Fibroblast of mammary gland (primary cell): ENCODE measurements around the gene FBXO2.

Experiments
- DNase-seq: peaks from one replicate; pipeline ENCODE4 v3.0.0-alpha.2; 2010; ENCODE audit warnings: low read depth
- H3K4me3 ChIP-seq: 2 replicates; pipeline ENCODE4 v1.5.1; 2011; ENCODE audit warnings: low read depth, mild to moderate bottlenecking, low read length, moderate library complexity; ENCODE audit not compliant: control insufficient read depth
- CTCF ChIP-seq: conservative IDR thresholded peaks from 2 replicates; pipeline ENCODE4 v1.5.1; 2011; ENCODE audit warnings: low read depth, low read length, inconsistent platforms; ENCODE audit not compliant: control insufficient read depth, insufficient read depth

The FBXO2 gene

GRCh38 chr1:11620924-11621323, 33.3 kb downstream of the FBXO2 start:
- DNase-seq: no peak
- no peak for TF ChIP-seq CTCF
- H3K4me3 ChIP-seq: no peak overlapping the region

- TF ChIP-seq CTCF: no peak
- no peak for DNase-seq
- H3K4me3 ChIP-seq: no peak overlapping the region
These were observed 33.8 kb downstream of the FBXO2 start for GRCh38 chr1:11620405-11620804.

GRCh38 chr1:11617741-11618140, 36.5 kb downstream of the FBXO2 start:
- no peak overlapping the region for H3K4me3 ChIP-seq
- DNase-seq: no peak
- no peak for TF ChIP-seq CTCF

- TF ChIP-seq CTCF: no peak
- no peak overlapping the region for H3K4me3 ChIP-seq
- no peak for DNase-seq
These were observed 36.9 kb downstream of the FBXO2 start for GRCh38 chr1:11617314-11617713.

- no peak overlapping the region for H3K4me3 ChIP-seq
- no peak for DNase-seq
- TF ChIP-seq CTCF: no peak
These were observed 37.5 kb downstream of the FBXO2 start for GRCh38 chr1:11616766-11617165.

GRCh38 chr1:11615090-11615489, 39.1 kb downstream of the FBXO2 start:
- H3K4me3 ChIP-seq: no peak overlapping the region
- DNase-seq: no peak
- TF ChIP-seq CTCF: no peak

GRCh38 chr1:11613347-11613746, 40.9 kb downstream of the FBXO2 start:
- DNase-seq: no peak
- H3K4me3 ChIP-seq: no peak overlapping the region
- no peak for TF ChIP-seq CTCF
